Mesenchymal stem cell (in vitro differentiated cells and primary cell): ENCODE results near the gene ADORA2B.
"Not testable (repeated sequence)": the region's sequence is repeated elsewhere in the genome, so short reads cannot be mapped to it uniquely, and the experiment has no call there.

Experiments used
- DNase-seq: peaks from one replicate; pipeline ENCODE4 v3.0.0-alpha.2; 2013
- H2AFZ ChIP-seq: one replicate; pipeline ENCODE4 v1.6.1; 2013; ENCODE audit warnings: low read depth, mild to moderate bottlenecking, control low read depth, inconsistent platforms, low read length, moderate library complexity
- H2AK5ac ChIP-seq: 2 replicates; pipeline ENCODE4 v1.6.1; 2013; ENCODE audit warnings: low read length, moderate library complexity, mild to moderate bottlenecking, inconsistent platforms; ENCODE audit not compliant: severe bottlenecking
- H2BK120ac ChIP-seq: one replicate; pipeline ENCODE4 v1.6.1; 2013; ENCODE audit warnings: low read depth, mild to moderate bottlenecking, inconsistent platforms, low read length, moderate library complexity
- H2BK12ac ChIP-seq, 2 experiments: one replicate each; pipeline ENCODE4 v1.6.1; 2013; ENCODE audit warnings: inconsistent platforms in 2 of 2, low read length in 2 of 2, mild to moderate bottlenecking in 2 of 2, moderate library complexity in 2 of 2, control low read depth in 1 of 2
- H2BK15ac ChIP-seq: one replicate; pipeline ENCODE4 v1.6.1; 2013; ENCODE audit warnings: mild to moderate bottlenecking, low read depth, inconsistent platforms; ENCODE audit not compliant: poor library complexity, severe bottlenecking
- H2BK5ac ChIP-seq: 2 replicates; pipeline ENCODE4 v1.6.1; 2013; ENCODE audit warnings: low read depth, mild to moderate bottlenecking, low read length, control low read depth, inconsistent platforms; ENCODE audit not compliant: poor library complexity, severe bottlenecking
- H3K14ac ChIP-seq, 2 experiments: one replicate each; pipeline ENCODE4 v1.6.1; 2013; ENCODE audit warnings: inconsistent platforms in 2 of 2, low read length in 2 of 2, control low read depth in 1 of 2, mild to moderate bottlenecking in 1 of 2, moderate library complexity in 1 of 2
- H3K18ac ChIP-seq, 2 experiments: one replicate each; pipeline ENCODE4 v1.6.1; 2013; ENCODE audit warnings: inconsistent platforms in 2 of 2, low read length in 2 of 2, control low read depth in 1 of 2, low read depth in 1 of 2, mild to moderate bottlenecking in 1 of 2
- H3K23ac ChIP-seq, 2 experiments: one replicate each; pipeline ENCODE4 v1.6.1; 2013; ENCODE audit warnings: inconsistent platforms in 2 of 2, low read length in 2 of 2, mild to moderate bottlenecking in 2 of 2, moderate library complexity in 2 of 2, control low read depth in 1 of 2
- H3K27ac ChIP-seq: 2 replicates; pipeline ENCODE4 v1.5.1; 2013; ENCODE audit warnings: mild to moderate bottlenecking, moderate library complexity, low read length, control low read depth, inconsistent platforms; ENCODE audit not compliant: poor library complexity, severe bottlenecking
- H3K27me3 ChIP-seq, 2 experiments: 2 replicates each; pipeline versions ENCODE4 v1.6.1 to v1.7.0; 2013; ENCODE audit warnings: low read length in 2 of 2, mild to moderate bottlenecking in 2 of 2, moderate library complexity in 2 of 2, control low read depth in 1 of 2, inconsistent platforms in 1 of 2; ENCODE audit not compliant: control insufficient read depth in 1 of 2, insufficient read depth in 1 of 2
- H3K36me3 ChIP-seq, 2 experiments: 2 replicates each; pipeline versions ENCODE4 v1.6.1 to v1.7.0; 2013; ENCODE audit warnings: low read length in 2 of 2, control low read depth in 1 of 2, inconsistent platforms in 1 of 2, low read depth in 1 of 2, mild to moderate bottlenecking in 1 of 2; ENCODE audit not compliant: insufficient read depth in 2 of 2, control insufficient read depth in 1 of 2
- H3K4ac ChIP-seq, 2 experiments: one replicate each; pipeline ENCODE4 v1.6.1; 2013; ENCODE audit warnings: inconsistent platforms in 2 of 2, low read length in 2 of 2, mild to moderate bottlenecking in 2 of 2, moderate library complexity in 2 of 2, control low read depth in 1 of 2, low read depth in 1 of 2
- H3K4me1 ChIP-seq: 2 replicates; pipeline ENCODE4 v1.6.1; 2013; ENCODE audit warnings: low read depth, low read length, control low read depth; ENCODE audit not compliant: control insufficient read depth, insufficient read depth
- H3K4me2 ChIP-seq: 2 replicates; pipeline ENCODE4 v1.6.1; 2013; ENCODE audit warnings: low read length, mild to moderate bottlenecking, inconsistent platforms; ENCODE audit not compliant: poor library complexity, severe bottlenecking
- H3K4me3 ChIP-seq, 2 experiments: 2 replicates each; pipeline versions ENCODE4 v1.5.1 to v1.7.0; 2013; ENCODE audit warnings: low read length in 2 of 2, mild to moderate bottlenecking in 2 of 2, control low read depth in 1 of 2, low read depth in 1 of 2; ENCODE audit not compliant: insufficient read depth in 1 of 2
- H3K79me1 ChIP-seq: replicated peaks from 2 replicates; pipeline ENCODE4 v1.6.1; 2013; ENCODE audit warnings: mild to moderate bottlenecking, control low read depth, low read length, inconsistent platforms; ENCODE audit not compliant: poor library complexity, severe bottlenecking
- H3K9ac ChIP-seq: 2 replicates; pipeline ENCODE4 v1.7.0; 2013; ENCODE audit warnings: mild to moderate bottlenecking, low read length, moderate library complexity
- H3K9me3 ChIP-seq: 2 replicates; pipeline ENCODE4 v1.7.0; 2013; ENCODE audit warnings: mild to moderate bottlenecking, low read length; ENCODE audit not compliant: control insufficient read depth
- H4K8ac ChIP-seq: one replicate; pipeline ENCODE4 v1.6.1; 2013; ENCODE audit warnings: inconsistent platforms, mild to moderate bottlenecking, low read length, moderate library complexity
- H4K91ac ChIP-seq: one replicate; pipeline ENCODE4 v1.6.1; 2013; ENCODE audit warnings: mild to moderate bottlenecking, low read length, inconsistent platforms
- WGBS: methylation state at CpG from one replicate; pipeline ENCODE4 v1.1.7; 2013; ENCODE audit warnings: mixed read lengths; 5-methylcytosine and 5-hydroxymethylcytosine counted together

Gene ADORA2B

DNA sequence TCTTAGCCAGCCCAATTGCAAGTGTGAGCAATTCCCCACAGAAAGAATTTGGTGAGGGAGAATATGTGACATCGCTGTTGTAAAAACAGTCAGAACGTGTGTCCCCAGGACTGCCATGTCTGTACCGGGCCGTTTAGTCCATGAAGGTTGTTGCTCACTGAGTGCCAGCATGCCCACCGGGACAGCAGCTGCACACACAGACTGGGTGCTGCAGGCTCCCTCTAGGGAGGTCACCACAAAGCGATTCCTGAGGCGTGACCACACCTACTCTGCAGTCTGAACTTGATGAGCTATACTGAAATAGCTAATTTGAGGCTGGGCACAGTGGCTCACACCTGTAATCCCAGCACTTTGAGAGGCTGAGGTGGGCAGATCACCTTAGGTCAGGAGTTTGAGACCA lies 44.1 kb upstream of the ADORA2B start:
- H3K23ac ChIP-seq, result no peak overlapping the region
- H3K27ac ChIP-seq, result no peak overlapping the region
- peaks cover under 1% of the 10 kb centered on the region for H3K9me3 ChIP-seq
- no peak overlapping the region for H4K8ac ChIP-seq
- H4K91ac ChIP-seq, result no peak overlapping the region
- no peak for DNase-seq
- 96% methylated on average over 7 of the region's 7 CpGs for WGBS
- H3K18ac ChIP-seq, result no peak overlapping the region
- no peak overlapping the region for H2AK5ac ChIP-seq
- H3K9ac ChIP-seq, result no peak overlapping the region
- no peak overlapping the region for H2BK5ac ChIP-seq
- H3K79me1 ChIP-seq, result no peaks in the 10 kb centered on the region
- H3K36me3 ChIP-seq, result no peaks in the 10 kb centered on the region
- H3K4ac ChIP-seq, result no peak overlapping the region
- H3K4me2 ChIP-seq, result no peak overlapping the region
- peaks cover 7% of the 10 kb centered on the region for H3K4me1 ChIP-seq
- H3K14ac ChIP-seq, result peak overlapping the region in 1 of 2 experiments; percentile 39
- no peak overlapping the region for H2BK120ac ChIP-seq
- H2BK12ac ChIP-seq, result no peak overlapping the region
- no peak overlapping the region for H2BK15ac ChIP-seq
- no peak overlapping the region for H3K4me3 ChIP-seq
- no peak overlapping the region for H2AFZ ChIP-seq
- no peaks in the 10 kb centered on the region for H3K27me3 ChIP-seq

- H2BK120ac ChIP-seq, H3K18ac ChIP-seq, H3K27me3 ChIP-seq, H4K8ac ChIP-seq, H3K4me3 ChIP-seq, H2BK15ac ChIP-seq, H2AK5ac ChIP-seq, H3K9ac ChIP-seq, H4K91ac ChIP-seq, H2AFZ ChIP-seq, H3K4ac ChIP-seq, H2BK12ac ChIP-seq, DNase-seq, H3K9me3 ChIP-seq, H3K23ac ChIP-seq, H3K36me3 ChIP-seq, H3K4me2 ChIP-seq, H3K79me1 ChIP-seq, H3K14ac ChIP-seq, H2BK5ac ChIP-seq, H3K27ac ChIP-seq: not testable (repeated sequence)
- 93% methylated on average over 2 of the region's 8 CpGs for WGBS
- peaks cover 18% of the 10 kb centered on the region for H3K4me1 ChIP-seq
These were observed 39.7 kb upstream of the ADORA2B start for GRCh38 chr17:15905236-15905635.

DNA sequence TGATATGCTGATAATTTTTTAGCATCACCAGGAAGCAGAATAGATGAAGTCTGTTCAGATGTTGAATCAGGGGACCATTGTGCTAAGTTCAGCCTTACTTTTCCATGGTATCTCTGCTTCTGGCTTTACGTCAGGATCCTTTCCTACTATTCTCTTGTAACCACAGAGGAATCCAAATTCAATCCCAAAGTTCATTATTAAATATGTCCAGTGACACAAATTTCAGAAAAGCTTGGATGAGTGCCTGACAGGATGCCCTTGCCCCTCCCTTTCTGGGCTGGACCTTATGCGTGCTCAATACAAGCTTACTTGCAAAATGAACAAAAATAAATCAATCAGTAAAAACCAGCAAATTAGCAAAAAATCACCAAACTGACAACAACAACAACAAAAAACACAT lies 37.6 kb upstream of the ADORA2B start:
- DNase-seq, result no peak
- Histone ChIP-seq H3K14ac (no peak overlapping the region), H2BK120ac (no peak overlapping the region), H2BK12ac (no peak overlapping the region), H3K9me3 (peaks cover 6% of the 10 kb centered on the region), H2BK5ac (no peak overlapping the region), H3K4me2 (no peak overlapping the region), H2AK5ac (no peak overlapping the region), H3K79me1 (no peaks in the 10 kb centered on the region), H3K36me3 (no peaks in the 10 kb centered on the region), H2BK15ac (no peak overlapping the region), H2AFZ (no peak overlapping the region), H3K27ac (no peak overlapping the region), H3K23ac (no peak overlapping the region), H3K4me1 (peaks cover 15% of the 10 kb centered on the region), H3K4me3 (no peak overlapping the region), H3K9ac (no peak overlapping the region), H3K4ac (no peak overlapping the region), H4K8ac (no peak overlapping the region), H3K27me3 (no peaks in the 10 kb centered on the region), H4K91ac (no peak overlapping the region), H3K18ac (no peak overlapping the region)
- WGBS, result 97% methylated on average over 2 of the region's 2 CpGs

DNA sequence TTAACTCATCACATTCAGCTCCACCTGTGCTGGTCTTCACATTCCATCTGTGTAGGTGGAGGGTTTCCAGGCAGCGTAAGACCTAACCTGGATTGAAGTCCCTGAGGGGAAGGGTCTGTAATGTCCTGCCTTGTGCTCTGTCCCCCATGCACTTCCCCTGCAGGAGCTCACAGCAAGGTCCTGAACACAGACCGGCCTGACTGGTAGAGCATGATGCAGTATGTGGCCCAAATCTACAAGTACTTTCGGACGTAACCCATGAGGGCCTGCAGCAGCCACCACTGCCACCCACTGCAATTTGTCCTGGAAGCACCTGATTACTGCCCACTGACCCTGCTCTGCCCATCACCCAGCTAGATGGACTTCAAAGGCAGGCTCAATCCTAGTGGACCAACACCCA lies 36.6 kb upstream of the ADORA2B start:
- no peak overlapping the region for H4K8ac ChIP-seq
- H4K91ac ChIP-seq, result peak overlapping the region; percentile 28
- H3K27ac ChIP-seq, result no peak overlapping the region
- peaks cover 15% of the 10 kb centered on the region for H3K4me1 ChIP-seq
- H2BK15ac ChIP-seq, result no peak overlapping the region
- H3K9me3 ChIP-seq, result peaks cover 6% of the 10 kb centered on the region
- H2BK12ac ChIP-seq, result no peak overlapping the region
- DNase-seq, result no peak
- no peak overlapping the region for H2AFZ ChIP-seq
- H3K18ac ChIP-seq, result no peak overlapping the region
- no peaks in the 10 kb centered on the region for H3K27me3 ChIP-seq
- H2BK120ac ChIP-seq, result no peak overlapping the region
- no peak overlapping the region for H2BK5ac ChIP-seq
- no peak overlapping the region for H3K14ac ChIP-seq
- no peak overlapping the region for H3K4me3 ChIP-seq
- H2AK5ac ChIP-seq, result no peak overlapping the region
- 89% methylated on average over 4 of the region's 4 CpGs for WGBS
- peak overlapping the region in 1 of 2 experiments; percentile 46 for H3K23ac ChIP-seq
- H3K4ac ChIP-seq, result no peak overlapping the region
- H3K9ac ChIP-seq, result no peak overlapping the region
- H3K36me3 ChIP-seq, result no peaks in the 10 kb centered on the region
- no peak overlapping the region for H3K4me2 ChIP-seq
- no peaks in the 10 kb centered on the region for H3K79me1 ChIP-seq
